HCT116 (cell line): ENCODE data around the gene KLK13.

Experiments used
- CEBPB ChIP-seq: IDR thresholded peaks from 2 replicates; pipeline ENCODE4 v1.6.1; 2012; ENCODE audit warnings: low read depth
- CTCF ChIP-seq, 3 experiments: fragments of 200-600 bp in 1 of 3; sonication (generic) in 1 of 3; IDR thresholded peaks in 2 of 3; conservative IDR thresholded peaks in 1 of 3; 2 replicates each; pipeline ENCODE4 v1.5.1; 2012 to 2017; ENCODE audit warnings: low read depth in 2 of 3, low read length in 2 of 3, antibody characterized with exemption in 1 of 3, borderline replicate concordance in 1 of 3, control low read depth in 1 of 3, mild to moderate bottlenecking in 1 of 3, mixed read lengths in 1 of 3, mixed run types in 1 of 3, moderate library complexity in 1 of 3; ENCODE audit not compliant: insufficient read depth in 1 of 3
- EZH2 ChIP-seq: fragments of 200-600 bp; sonication (generic); IDR thresholded peaks from 2 replicates; pipeline ENCODE4 v1.6.1; 2017; ENCODE audit warnings: antibody characterized with exemption, mixed run types
- EZH2phosphoT487 ChIP-seq: fragments of 200-600 bp; IDR thresholded peaks from 2 replicates; pipeline ENCODE4 v1.6.1; 2018; ENCODE audit warnings: antibody characterized with exemption, borderline replicate concordance
- FOSL1 ChIP-seq: IDR thresholded peaks from 2 replicates; pipeline ENCODE4 v1.6.1; 2012; ENCODE audit warnings: low read depth
- JUND ChIP-seq: IDR thresholded peaks from 2 replicates; pipeline ENCODE4 v1.6.1; 2012
- POLR2A ChIP-seq: IDR thresholded peaks from 2 replicates; pipeline ENCODE4 v1.7.0; 2011; ENCODE audit warnings: borderline replicate concordance; ENCODE audit not compliant: insufficient read depth, insufficient read length; ENCODE audit errors: extremely low read depth
- POLR2AphosphoS5 ChIP-seq: IDR thresholded peaks from 2 replicates; pipeline ENCODE4 v1.6.1; 2011; ENCODE audit warnings: mild to moderate bottlenecking, low read depth, low read length, moderate library complexity
- RAD21 ChIP-seq: IDR thresholded peaks from 2 replicates; pipeline ENCODE4 v1.6.1; 2012; ENCODE audit warnings: low read depth, mild to moderate bottlenecking
- REST ChIP-seq: IDR thresholded peaks from 2 replicates; pipeline ENCODE4 v1.6.1; 2012; ENCODE audit warnings: low read depth
- SIN3A ChIP-seq: IDR thresholded peaks from 2 replicates; pipeline ENCODE4 v1.6.1; 2012; ENCODE audit warnings: low read depth
- SP1 ChIP-seq: IDR thresholded peaks from 2 replicates; pipeline ENCODE4 v1.6.1; 2012; ENCODE audit warnings: low read depth
- YY1 ChIP-seq: IDR thresholded peaks from 2 replicates; pipeline ENCODE4 v1.6.1; 2011; ENCODE audit warnings: low read length, low read depth, moderate library complexity, mild to moderate bottlenecking; ENCODE audit not compliant: insufficient replicate concordance; ENCODE audit errors: extremely low read depth

DNA sequence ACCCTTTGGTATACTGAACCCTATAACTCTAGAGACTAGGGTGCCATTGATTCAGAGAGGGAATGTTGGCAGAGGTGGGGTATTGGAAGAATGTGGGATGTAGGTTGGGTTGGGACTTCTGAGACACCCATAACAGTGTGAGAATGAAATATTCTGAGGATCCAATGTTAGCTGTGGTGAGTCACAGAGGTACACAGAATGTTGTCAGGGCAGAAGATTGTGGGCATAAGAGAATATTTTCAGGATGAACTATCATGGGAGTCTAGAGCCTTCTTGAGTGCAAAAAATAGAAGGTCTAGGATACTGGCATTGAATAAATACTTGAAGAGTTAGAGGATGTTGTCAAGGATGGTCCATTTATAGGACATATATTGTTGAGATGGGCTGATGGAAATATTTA lies 9.0 kb downstream of the KLK13 start:
- no peak for TF ChIP-seq POLR2AphosphoS5
- TF ChIP-seq EZH2: no peak
- no peak for TF ChIP-seq SIN3A
- no peak for TF ChIP-seq CTCF (IDR thresholded peaks at IDR 0.05 in 2 of 3, conservative IDR thresholded peaks at IDR 0.05 in 1 of 3; ENCODE audit: borderline replicate concordance in 1 of 3, insufficient read depth in 1 of 3, low read depth in 2 of 3, low read length in 2 of 3)
- no peak for TF ChIP-seq POLR2A
- no peak for TF ChIP-seq REST
- no peak for TF ChIP-seq RAD21
- no peak for TF ChIP-seq CEBPB
- no peak for TF ChIP-seq SP1
- TF ChIP-seq EZH2phosphoT487: no peak
- TF ChIP-seq FOSL1: no peak
- no peak for TF ChIP-seq YY1
- no peak for TF ChIP-seq JUND
